Keratinocyte (primary cell): ENCODE results near the gene ANXA1. TPM values are rescaled to one million over a fixed set of nuclear protein-coding genes. Genes with fewer than 3 reads are reported as not detected.

ENCODE experiments used
- DNase-seq: peaks from one replicate; pipeline ENCODE4 v3.0.0-alpha.2; 2011; ENCODE audit warnings: low read depth, missing footprints, low spot score
- FAIRE-seq: peaks from 2 replicates; lab custom pipeline; 2011; peaks lifted over from hg19 to GRCh38; lab: Jason Lieb, UNC
- H2AFZ ChIP-seq: 2 replicates; pipeline ENCODE4 v1.6.0; 2012; ENCODE audit warnings: low read length, control low read depth, inconsistent platforms; ENCODE audit not compliant: control insufficient read depth
- H3K27ac ChIP-seq: 2 replicates; pipeline ENCODE4 v1.5.1; 2011; ENCODE audit warnings: low read length; ENCODE audit not compliant: control insufficient read depth, insufficient read depth
- H3K27me3 ChIP-seq: 3 replicates; pipeline ENCODE4 v1.6.0; 2011; ENCODE audit warnings: low read length; ENCODE audit not compliant: control insufficient read depth, insufficient read depth; ENCODE audit errors: extremely low read depth
- H3K36me3 ChIP-seq, 2 experiments: 2 replicates in 1 of 2; 3 replicates in 1 of 2; pipeline ENCODE4 v1.5.1; 2011; ENCODE audit warnings: low read length in 2 of 2, mild to moderate bottlenecking in 1 of 2; ENCODE audit not compliant: control insufficient read depth in 2 of 2, insufficient read depth in 2 of 2; ENCODE audit errors: extremely low read depth in 1 of 2
- H3K4me1 ChIP-seq: 3 replicates; pipeline ENCODE4 v1.5.1; 2011; ENCODE audit warnings: low read length; ENCODE audit not compliant: control insufficient read depth, insufficient read depth; ENCODE audit errors: extremely low read depth
- H3K4me2 ChIP-seq: 3 replicates; pipeline ENCODE4 v1.6.0; 2011; ENCODE audit warnings: low read depth, low read length; ENCODE audit not compliant: control insufficient read depth, insufficient read depth; ENCODE audit errors: extremely low read depth
- H3K4me3 ChIP-seq, 3 experiments: fragments of 200-600 bp in 1 of 3; sonication (generic) in 1 of 3; 2 replicates in 2 of 3; 3 replicates in 1 of 3; pipeline ENCODE4 v1.5.1; 2011 to 2016; ENCODE audit warnings: low read length in 3 of 3, mild to moderate bottlenecking in 3 of 3, control low read depth in 2 of 3, inconsistent platforms in 1 of 3, low read depth in 1 of 3, mixed read lengths in 1 of 3, mixed run types in 1 of 3, moderate library complexity in 1 of 3; ENCODE audit not compliant: control insufficient read depth in 2 of 3, insufficient read depth in 2 of 3; ENCODE audit errors: extremely low read depth in 1 of 3
- H3K79me2 ChIP-seq: 2 replicates; pipeline ENCODE4 v1.6.0; 2012; ENCODE audit warnings: low read length; ENCODE audit not compliant: control insufficient read depth, insufficient read depth
- H3K9ac ChIP-seq: 3 replicates; pipeline ENCODE4 v1.6.0; 2011; ENCODE audit warnings: low read length; ENCODE audit not compliant: control insufficient read depth, insufficient read depth; ENCODE audit errors: extremely low read depth
- H3K9me1 ChIP-seq: 3 replicates; pipeline ENCODE4 v1.6.0; 2011; ENCODE audit warnings: low read length; ENCODE audit not compliant: control insufficient read depth, insufficient read depth; ENCODE audit errors: extremely low read depth
- H3K9me3 ChIP-seq: 2 replicates; pipeline ENCODE4 v1.5.1; 2012; ENCODE audit warnings: low read depth, low read length; ENCODE audit not compliant: control insufficient read depth
- H4K20me1 ChIP-seq: 3 replicates; pipeline ENCODE4 v1.6.0; 2011; ENCODE audit warnings: low read length; ENCODE audit not compliant: control insufficient read depth, insufficient read depth; ENCODE audit errors: extremely low read depth
- CTCF ChIP-seq, 3 experiments: IDR thresholded peaks in 1 of 3; conservative IDR thresholded peaks in 1 of 3; optimal IDR thresholded peaks in 1 of 3; 2 replicates in 2 of 3; 3 replicates in 1 of 3; pipeline versions ENCODE3 to v1.5.1; 2011; ENCODE audit warnings: low read length in 3 of 3, mild to moderate bottlenecking in 3 of 3, moderate library complexity in 2 of 3, control low read depth in 1 of 3, inconsistent platforms in 1 of 3; ENCODE audit not compliant: insufficient read depth in 2 of 3; ENCODE audit errors: extremely low read depth in 1 of 3
- EZH2 ChIP-seq: IDR thresholded peaks from one replicate; pipeline ENCODE4 v1.6.1; 2012; ENCODE audit warnings: inconsistent platforms, mild to moderate bottlenecking, low read length, moderate library complexity
- dilution Hi-C: fragments of 300-500 bp; cut with MboI; formaldehyde crosslinking; loops from one replicate; pipeline ENCODE4 v1.7.0; 2020; ENCODE audit warnings: low sequenced_read_pairs; ENCODE audit not compliant: extremely low pct_ligation_motif_present
- polyA plus RNA-seq, 5 experiments: library from polyadenylated mRNA; depleted of rRNA in 3 of 5; stranded (reverse) in 3 of 5; stranded (forward) in 1 of 5; unstranded in 1 of 5; fragments of >200 nt; gene quantifications; 1 replicate in 1 of 5; 2 replicates in 3 of 5; 3 replicates in 1 of 5; pipeline versions ENCODE4 v1.2.1 to v1.2.3, GENCODE V29; 2011 to 2012; ENCODE audit warnings: missing spikeins in 2 of 5, low read depth in 1 of 5, low replicate concordance in 1 of 5

The ANXA1 gene
- polyA plus RNA-seq, 1 donor (not counting 4 experiments of a cell fraction or from before 2014, with no cell fraction given): 1,449 TPM

GRCh38 chr9:73199886-73200285 is 48.2 kb downstream of the ANXA1 start:
- H2AFZ ChIP-seq: peak overlapping the region; percentile 33
- no peaks in the 10 kb centered on the region for H3K9me3 ChIP-seq
- no peak overlapping the region for H3K27ac ChIP-seq
- peak; percentile 67 for FAIRE-seq
- H3K4me3 ChIP-seq: no peak overlapping the region
- no peak overlapping the region for H3K9ac ChIP-seq
- DNase-seq: no peak
- TF ChIP-seq CTCF (optimal IDR thresholded peaks at IDR 0.05 in 1 of 3, IDR thresholded peaks at IDR 0.05 in 1 of 3, conservative IDR thresholded peaks at IDR 0.05 in 1 of 3; ENCODE audit: extremely low read depth in 1 of 3, insufficient read depth in 2 of 3, low read length in 3 of 3) (peak; percentile 36 to 73 (median 45)), EZH2 (no peak)
- H3K9me1 ChIP-seq: no peaks in the 10 kb centered on the region
- H3K4me1 ChIP-seq: no peaks in the 10 kb centered on the region
- H3K4me2 ChIP-seq: no peak overlapping the region
- no peaks in the 10 kb centered on the region for H3K79me2 ChIP-seq
- no peaks in the 10 kb centered on the region for H3K36me3 ChIP-seq
- dilution Hi-C loops: no loop called here
- H3K27me3 ChIP-seq: no peaks in the 10 kb centered on the region
- H4K20me1 ChIP-seq: no peaks in the 10 kb centered on the region

GRCh38 chr9:73200694-73201452 is 49.2 kb downstream of the ANXA1 start:
- Histone ChIP-seq H3K4me3 (no peak overlapping the region), H3K36me3 (no peaks in the 10 kb centered on the region), H3K9me1 (no peaks in the 10 kb centered on the region), H2AFZ (no peak overlapping the region), H3K4me2 (no peak overlapping the region), H3K4me1 (no peaks in the 10 kb centered on the region), H4K20me1 (no peaks in the 10 kb centered on the region), H3K79me2 (no peaks in the 10 kb centered on the region), H3K9ac (no peak overlapping the region), H3K9me3 (no peaks in the 10 kb centered on the region), H3K27ac (no peak overlapping the region), H3K27me3 (no peaks in the 10 kb centered on the region)
- TF ChIP-seq CTCF (optimal IDR thresholded peaks at IDR 0.05 in 1 of 3, IDR thresholded peaks at IDR 0.05 in 1 of 3, conservative IDR thresholded peaks at IDR 0.05 in 1 of 3; ENCODE audit: extremely low read depth in 1 of 3, insufficient read depth in 2 of 3, low read length in 3 of 3) (peak in 1 of 3 experiments; percentile 29), EZH2 (no peak)
- no peak for FAIRE-seq
- DNase-seq: no peak
- dilution Hi-C loops: no loop called here
